NCI-H446 (cell line): ENCODE data around the gene DNER.

Experiments
- DNase-seq, 2 experiments: peaks; one replicate each; lab custom pipeline; 2025; lab: John Stamatoyannopoulos, UW

The DNER gene

DNA sequence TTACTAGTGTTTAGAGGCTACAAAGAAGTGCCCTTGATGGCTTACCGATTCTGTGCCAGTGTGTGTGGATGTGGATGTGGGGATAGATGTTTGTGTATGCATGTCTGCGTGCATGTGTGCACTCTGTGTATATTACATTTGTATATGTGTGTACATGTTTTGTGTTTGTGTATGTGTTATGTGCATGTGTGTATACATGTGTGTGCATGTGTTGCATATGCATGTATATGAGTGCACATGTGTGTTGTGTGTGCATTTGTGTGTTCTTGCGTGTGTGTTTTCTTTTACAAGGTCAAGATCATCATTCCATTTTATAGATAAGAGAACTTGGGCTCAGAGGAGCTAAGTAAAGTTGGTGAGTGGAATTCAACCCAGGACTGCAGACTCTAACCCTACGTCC is 226.1 kb downstream of the DNER start:
- DNase-seq, result no peak

DNA sequence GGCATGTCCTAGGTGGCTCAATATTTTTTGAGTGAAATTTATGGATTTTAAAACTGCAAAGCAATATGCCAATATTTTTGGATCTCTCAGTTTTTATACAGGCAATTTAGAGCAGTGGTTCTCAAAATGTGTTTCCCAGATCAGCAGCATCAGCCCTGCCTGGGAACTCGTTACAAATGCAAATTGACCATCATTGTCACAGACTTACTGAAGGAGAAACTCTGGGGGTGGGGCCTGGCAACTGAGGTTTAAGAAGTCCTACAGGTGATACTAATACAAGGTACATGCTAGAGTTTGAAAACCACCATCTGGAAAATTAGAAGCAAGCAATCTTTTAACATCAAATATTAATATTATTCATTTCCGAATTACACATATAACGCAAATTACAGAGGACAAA is 227.7 kb downstream of the DNER start:
- DNase-seq, result no peak

DNA sequence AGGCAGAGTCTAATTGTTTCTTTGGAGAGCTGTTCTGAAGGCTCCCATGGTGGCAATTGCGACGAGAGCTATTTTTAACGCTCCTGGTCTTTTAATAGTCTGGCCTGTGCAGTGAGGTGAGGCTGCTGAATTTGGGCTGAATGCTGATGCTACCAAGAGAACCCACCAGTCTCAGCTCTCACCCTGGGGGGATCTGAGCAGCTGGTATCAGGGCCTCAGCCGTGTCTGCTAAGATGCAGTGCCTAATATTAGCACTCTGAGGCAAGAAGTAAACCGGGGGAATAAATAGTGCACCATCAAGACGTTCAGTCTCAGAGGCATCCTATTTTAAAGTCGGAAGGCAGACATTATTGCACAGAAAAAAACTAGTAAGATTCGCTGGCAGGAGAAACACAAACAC is 228.5 kb downstream of the DNER start:
- DNase-seq, result no peak

DNA sequence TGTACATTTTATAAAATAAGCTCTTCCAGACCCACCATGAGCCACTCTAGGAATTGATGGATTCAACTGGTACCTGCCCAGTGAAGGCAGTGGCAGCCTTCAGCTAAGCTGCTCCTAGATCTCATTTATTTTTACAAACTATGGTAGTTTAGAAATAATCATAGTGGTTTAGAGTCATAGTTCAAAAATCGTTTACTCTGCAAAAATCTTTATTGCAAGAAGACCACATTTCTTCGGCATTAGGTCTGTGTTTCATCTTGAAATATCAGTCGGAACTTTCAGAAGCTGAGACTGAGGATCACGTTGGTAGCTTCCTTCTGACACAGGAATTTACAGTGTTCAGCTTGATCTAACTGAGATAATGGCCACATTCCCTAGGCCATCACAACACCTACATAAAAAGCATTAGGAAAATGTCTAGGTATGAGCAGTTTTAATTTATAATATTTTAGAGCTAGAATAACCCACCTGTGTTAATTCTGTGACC is 237.0 kb downstream of the DNER start:
- no peak for DNase-seq

DNA sequence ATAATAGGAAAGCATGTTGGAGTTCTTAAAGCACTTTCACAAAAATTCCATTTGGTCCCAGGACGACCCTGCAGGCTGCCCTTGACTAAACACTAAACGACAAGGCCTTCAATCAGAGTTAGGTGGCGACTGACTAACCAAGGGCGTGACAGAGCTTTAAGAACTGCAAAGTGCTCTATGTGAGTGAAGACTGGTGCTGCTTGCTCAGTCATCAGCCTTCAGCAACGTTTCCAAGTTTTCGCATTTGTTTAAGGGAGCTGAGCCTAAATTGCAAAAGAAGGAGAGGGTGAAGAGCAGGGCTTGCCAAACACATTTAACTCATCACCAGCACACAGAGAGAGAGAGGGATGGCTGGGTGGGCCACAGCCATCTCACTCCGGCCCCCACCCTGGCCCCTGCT is 238.6 kb downstream of the DNER start:
- no peak for DNase-seq

DNA sequence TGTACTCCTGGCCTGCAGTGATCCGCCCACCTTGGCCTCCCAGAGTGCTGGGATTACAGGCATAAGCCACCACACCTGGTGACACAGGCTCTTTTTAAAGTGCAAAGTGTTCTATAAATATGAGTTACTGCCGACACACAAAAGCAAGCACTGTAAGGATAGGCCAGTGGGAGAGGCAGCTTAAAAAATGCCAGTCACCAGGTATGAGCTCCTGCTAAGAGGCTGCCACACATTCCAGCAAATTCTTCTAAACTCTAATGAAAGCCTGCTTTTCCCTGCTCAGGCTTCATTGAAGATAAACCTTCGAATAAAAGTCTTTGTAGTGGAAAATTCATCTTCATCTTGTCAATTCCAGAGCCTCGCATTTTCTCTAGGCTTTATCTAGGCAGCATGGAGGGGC is 240.2 kb downstream of the DNER start:
- no peak for DNase-seq

DNA sequence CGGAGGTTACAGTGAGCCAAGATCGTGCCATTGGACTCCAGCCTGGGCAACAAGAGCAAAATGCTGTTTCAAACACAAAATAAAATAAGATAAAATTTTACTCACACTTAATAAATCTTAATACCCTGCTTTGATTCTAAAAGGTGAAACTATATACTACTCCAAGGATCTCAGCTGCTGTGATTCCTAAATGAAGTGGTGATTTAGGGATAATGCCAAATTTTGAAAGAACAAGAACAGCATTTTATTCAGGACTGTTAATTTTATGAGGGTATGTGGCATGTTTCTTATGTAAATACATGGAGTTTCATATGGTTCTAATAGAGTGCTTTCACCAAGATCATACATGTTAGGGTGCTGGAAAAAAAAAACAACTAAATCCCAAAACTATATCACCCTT is 243.6 kb downstream of the DNER start:
- DNase-seq, result no peak

DNA sequence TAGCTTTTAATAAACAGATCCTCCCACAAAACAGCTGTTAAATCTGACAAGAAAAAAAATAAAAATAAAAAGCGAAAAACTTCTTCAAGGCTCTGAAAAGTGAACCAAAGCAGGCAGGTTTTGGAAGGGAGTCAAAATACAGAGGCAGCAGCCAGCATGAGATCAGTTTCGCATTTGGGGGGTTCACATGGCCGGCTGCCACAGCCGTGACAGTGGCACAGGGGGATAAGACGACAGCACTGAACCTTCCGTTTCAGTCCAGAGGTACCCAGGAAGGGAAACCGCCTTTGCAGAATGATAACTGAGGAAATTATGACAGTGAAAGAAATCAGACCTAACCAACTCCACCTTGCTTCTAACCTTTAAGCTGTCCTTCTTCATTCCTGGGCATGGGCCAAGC is 246.6 kb downstream of the DNER start:
- DNase-seq, result no peak

DNA sequence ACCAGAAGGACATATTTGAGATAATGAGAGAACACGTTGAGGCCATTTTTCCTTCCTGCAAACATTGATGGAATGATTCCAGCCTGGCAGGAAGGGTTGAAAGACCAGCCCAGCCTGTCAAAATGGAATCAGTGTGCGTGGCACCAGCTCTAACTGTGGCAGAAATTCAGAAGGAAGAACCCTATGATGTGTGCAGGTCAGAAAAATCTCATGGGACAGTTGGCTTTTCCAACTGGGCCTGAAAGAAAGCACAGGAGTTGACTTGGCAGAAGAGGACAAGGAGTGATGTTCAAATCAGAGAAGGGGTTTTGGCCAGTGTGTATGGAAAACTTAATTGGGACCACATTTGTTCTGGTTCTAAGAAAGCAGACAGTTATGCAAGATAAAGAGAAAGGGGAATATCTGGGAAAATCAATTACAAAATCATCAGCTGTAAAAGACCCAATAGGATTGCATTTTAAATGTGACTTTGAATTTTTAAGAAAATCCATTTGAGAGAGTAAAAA is 250.5 kb downstream of the DNER start:
- DNase-seq, result no peak

DNA sequence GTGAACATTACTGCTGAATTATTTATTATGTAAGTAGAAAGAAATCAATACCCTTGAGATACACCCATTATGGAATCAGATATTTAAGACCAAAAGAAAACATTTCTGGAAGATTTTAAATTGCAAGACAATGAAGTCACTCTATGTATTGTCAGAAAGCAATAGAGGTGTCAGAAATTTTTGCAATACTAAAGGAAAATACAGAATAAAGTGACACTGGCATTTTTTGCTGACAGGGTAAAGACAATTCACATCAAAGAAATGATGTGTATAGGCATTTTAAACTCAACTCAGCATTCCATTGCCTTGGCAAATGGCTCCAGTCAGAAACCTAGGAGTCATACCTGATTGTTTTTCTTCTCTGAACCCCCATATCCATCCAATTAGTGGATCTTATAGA is 252.2 kb downstream of the DNER start:
- DNase-seq, result no peak

DNA sequence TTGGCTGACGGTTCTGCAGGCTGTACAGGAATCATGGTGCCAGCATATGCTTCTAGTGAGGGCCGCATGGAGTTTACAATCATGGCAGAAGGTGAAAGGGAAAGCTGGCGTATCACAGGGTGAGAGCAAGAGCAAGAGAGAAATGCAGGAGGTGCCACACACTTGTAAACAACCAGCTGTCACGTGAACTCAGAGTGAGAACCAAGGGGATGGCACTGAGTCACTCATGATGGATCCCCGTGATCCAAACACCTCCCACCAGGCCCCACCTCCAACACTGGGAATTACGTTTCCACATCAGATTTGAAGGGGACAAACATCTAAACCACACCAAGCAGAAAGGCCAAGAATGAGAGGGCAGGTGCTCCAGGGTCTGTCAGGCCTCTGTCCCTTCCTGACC is 258.3 kb downstream of the DNER start:
- DNase-seq, result no peak

DNA sequence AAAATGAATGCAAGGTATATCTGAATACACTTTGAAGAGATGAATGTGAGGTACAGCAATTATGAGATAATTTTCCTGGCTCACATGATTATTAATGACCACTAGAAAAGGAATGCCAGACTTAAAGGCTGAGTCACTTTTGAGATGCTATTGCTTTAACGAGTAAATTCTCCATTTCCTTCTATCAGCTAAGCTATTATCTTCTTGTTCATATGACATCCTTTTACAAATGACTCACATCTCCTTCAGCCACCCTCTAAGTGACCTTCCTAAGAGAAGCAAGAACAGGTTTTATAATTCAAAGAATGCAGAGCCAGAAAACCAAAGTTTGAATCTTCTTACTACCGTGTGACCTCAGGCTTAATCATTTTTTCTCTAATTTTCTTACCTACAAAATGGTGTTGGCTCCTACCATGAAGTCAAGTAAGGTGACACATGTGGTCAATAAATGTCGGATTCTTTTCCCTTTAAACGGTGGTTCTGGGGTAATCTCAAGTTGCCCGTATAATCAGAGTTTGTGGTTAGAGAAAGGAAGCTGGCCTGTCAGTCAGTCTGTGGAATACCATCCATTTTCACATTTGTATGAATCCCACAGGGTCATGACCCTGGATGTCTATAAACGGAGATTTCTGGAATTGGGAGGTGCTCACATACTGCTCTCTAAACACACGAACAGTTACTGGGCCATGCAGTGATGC is 259.3 kb downstream of the DNER start:
- DNase-seq, result no peak

DNA sequence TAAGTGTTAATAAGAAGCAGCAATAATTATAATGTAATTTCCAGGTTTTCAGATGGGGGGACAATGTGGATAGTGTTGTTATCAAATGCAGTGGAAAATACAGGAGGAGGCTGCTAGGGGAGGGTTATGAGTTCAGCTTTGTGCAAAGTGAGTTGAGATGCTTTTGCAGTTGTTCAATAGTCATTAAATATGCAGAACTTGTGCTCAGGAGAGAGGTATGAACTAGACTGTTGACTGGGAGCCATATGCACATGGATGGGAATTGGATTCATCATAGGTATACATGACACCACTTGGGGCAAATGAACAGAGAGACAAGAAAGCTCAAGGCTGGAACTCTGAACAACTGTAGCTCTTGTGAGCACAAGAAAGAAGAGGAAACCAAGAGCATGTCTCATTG is 261.1 kb downstream of the DNER start:
- no peak for DNase-seq

DNA sequence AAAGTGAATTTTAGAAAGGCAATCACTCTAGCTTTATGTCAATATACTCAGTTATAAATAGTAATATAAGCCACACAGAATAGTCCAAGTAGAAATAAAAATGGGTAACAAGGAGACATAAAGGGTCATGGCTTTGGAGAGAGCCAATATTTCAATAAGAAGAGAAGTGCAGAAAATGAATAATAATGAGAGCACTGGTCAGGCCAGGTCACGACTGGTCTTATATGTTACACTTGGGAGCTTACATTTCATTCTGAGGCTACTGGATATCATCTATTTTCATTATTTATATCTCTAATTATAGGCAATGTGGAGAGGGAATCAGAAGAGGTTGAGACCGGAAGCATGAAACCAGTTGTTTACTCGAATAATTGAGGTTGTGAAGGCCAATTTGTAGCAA is 262.5 kb downstream of the DNER start:
- DNase-seq, result no peak

DNA sequence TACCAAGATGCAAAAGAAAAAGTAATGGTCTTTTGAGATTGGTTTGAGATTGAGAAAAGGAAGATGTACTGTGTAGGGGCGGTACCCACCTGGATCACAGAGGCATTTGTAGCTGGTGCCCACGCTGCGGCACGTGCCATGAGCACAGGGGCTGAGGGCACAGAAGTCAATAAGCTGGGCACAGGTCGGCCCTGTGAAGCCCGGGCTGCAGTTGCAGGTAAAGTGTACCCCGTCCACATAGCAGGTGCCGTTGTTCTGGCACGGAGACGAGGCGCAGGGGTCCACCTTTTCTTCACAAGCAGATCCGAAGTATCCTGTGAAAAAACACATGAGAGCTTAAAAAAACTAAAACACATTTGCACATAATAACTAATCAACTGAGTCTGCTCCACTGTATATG is 267.1 kb downstream of the DNER start:
- no peak for DNase-seq

DNA sequence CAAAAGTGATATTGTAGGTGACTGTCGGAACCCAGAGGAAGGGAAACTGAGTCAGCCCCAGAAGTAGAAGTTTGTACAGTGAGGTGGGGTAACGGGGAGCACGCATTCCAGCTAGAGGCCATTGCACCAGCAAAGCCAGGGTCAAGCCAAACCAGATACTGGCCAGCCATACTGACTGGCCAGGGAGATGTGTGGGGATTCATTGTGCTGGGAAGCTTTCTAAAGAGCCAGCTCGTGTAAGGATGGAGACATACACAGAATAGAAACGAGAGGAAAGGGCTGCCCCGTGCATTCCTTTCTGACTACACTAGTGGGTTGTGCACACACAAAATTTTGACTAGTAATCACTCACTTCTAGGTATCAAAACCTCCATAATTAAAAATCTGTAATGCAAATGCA is 268.0 kb downstream of the DNER start:
- DNase-seq, result no peak

DNA sequence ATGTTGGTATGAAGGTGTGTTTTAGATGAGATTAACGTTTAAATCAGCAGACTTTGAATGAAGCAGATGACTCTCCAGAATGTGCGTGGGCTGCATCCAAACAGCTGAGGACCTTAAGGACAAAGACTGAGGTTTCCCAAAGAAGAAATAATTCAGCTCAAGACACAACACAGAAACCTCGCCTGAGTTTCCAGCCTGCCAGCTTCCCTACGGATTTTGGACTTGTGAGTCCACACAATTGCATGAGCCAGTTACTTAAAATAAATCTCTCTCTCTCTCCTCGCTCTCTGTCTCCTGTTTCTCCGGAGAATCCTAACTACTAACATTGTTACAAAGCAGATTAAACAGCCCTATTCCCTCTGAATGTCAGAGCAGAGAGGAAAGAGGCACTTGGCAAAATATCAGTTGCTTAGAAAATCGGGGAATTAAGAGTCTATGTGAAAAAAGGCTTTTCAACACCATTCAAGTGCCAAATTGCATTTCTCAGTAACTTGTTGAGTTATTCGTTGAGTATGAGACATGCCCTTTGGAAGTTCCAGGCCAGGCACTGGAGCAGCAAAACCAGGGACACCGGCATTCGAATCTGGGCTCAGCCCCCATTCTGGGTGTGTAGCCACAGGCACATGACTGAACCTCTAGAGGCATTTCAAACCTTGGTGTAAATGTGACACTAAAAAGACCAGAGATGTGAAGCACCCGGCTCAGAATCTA is 268.7 kb downstream of the DNER start:
- no peak for DNase-seq

DNA sequence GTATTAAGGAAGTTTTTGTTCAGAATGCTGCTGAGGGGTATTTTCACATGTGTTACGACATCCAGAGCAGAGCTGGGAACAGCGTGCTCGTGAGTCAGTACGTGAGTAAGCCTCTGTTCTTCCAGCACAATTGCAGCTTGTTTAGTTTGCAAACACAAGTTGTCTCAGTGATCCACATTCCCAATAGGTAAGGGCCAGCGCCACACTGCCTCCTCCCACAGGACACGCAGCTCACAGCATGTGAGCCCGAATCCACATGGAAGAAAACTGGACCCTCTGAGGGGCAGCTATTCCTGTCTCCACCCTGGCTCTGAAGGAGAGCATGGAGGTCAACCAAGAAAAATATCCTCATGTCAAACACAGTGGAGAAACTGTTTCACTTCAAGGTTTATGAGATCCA is 269.3 kb downstream of the DNER start:
- no peak for DNase-seq

DNA sequence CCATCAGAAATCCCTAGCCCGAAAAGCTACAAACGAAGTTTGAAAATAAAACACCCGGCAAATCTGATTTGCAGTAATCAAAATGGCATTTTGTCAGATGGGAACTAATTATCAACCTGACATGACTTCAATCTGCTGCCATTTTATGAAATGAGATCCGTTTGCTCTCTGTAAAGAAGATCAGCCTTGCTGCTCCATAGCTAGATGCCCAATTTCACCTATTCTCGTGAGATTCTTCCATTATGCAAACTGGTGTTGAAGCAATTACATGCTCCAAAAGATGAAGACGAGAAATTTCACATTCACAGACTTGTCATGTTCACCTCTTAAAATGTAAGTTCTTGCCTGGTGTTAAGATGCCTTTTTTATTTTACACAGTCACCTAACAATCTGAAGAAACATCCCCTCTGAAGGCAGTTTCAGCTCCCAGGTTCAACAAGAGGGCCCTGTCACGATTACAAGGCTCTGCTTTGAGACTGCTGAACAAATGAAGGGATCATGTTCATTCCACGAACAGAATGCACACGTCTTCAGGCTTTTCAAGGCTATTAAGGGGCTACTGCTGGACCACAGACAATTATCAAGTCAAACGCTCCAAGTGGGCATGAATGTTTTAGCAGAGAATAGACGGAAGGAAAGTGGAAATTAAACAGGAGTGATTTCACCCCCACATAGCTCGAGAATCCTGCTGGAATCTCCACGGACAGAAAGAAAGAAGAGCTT is 270.6 kb downstream of the DNER start:
- no peak for DNase-seq

DNA sequence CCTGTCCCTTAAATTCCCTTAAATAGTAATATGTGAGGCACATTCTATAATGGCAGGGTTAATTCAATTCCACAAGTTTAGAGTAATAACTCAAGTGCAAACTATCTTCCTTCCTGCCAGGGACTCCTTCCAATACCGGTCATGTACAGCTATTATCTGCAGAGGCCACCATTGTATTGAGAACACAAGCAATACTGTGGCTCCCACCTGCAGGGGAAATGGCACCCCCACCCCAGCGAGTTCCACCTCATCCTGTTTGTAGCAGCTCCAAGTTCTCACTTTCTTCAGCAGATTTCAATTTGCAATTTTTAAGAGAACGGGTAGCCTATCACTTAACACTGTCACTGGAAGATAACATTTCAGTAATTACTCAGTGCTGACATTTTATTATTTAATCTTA is 271.2 kb downstream of the DNER start:
- no peak for DNase-seq

DNA sequence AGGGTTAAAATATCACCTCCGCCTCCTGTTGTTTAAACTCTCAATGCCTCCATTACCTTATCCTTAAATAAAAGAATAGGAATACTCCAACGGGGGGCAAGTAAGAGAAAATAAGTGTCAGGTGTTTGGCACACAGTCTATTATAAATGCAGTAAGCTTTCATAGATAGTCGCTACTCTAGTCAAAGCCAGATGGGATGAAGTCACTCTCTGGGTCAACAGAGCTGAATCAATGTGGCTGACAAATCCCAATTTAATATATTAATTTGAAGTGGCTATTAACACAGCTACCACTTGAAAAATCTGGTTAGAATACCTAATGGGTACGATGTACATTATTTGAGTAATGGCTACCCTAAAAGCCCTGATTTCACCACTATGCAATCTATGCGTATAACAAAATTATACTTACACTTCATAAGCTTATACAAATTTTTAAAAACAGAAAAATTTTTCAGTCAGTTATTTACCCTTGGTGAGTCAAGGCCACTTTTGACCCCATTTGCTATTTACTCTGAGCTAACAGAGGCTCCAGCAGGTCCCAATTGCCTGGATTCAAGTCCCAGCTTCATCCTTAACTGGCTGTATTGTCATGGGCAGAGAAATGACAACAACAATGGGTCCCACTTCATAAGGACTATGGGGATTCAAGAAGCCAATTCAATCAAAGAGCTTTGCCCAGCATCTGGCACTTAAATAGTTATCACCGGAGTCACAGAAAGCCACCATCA is 275.8 kb downstream of the DNER start:
- DNase-seq, result no peak

DNA sequence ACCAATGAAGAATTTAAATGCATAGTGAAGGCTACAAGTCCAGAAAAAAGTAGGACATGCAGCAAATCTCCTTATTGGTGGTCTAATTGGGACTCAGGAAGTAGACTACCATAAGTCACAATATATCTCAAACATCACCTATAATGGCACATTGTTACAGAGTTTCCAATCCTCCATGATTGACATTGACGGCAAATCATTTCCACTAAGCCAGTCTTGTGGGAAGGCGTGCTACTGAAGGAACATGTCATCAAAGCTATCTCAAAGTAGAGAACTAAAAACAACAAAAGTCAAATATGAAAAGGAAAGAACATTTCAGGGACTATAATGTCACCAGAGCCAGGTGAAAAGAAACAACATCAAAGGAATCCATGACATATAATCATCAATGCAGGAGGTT is 276.9 kb downstream of the DNER start:
- no peak for DNase-seq
